ENCODE results near the gene LCP1. TPM values are rescaled to one million over a fixed set of nuclear protein-coding genes. Genes with fewer than 3 reads are reported as not detected.

The LCP1 gene
- total RNA-seq, 1 experiment from 2014 or later, result not detected

DNA sequence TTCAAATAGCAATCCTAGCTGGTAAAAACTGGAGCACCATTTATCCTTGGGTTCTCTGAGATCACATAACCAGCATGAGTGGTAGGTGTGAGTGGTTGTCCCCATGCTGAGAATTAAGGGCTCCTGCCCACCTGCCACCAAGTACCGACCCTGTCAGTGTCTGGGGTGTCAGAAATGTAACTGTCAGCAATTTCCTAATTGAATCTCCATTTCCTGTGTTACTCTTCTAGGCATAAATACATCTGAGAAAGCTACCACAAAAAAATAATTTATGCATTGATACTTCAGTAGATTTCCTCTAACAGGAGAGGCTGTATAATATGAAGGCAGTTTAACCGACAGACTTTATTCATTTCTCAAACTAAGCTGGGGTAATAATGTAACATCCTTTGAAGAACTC, 102.2 kb downstream of the LCP1 start:
- no peak for DNase-seq (ENCODE audit: low spot score)
- in situ Hi-C loops (cut with HindIII; ENCODE audit: low sequenced_read_pairs), result no loop called here

DNA sequence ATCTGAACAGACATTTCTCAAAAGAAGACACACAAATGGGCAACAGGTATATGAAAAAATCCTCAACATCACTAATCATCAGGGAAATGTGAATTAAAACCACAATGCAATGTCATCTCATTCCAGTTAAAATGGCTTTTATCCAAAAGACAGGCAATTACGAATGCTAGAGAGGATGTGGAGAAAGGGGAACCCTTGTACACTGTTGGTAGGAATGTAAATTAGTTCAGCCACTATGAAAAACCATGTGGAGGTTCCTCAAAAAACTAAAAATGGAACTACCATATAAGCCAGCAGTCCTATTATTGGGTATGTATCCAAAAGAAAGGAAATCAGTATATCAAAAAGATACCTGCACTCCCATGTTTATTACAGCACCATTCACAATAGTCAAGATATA, 104.7 kb downstream of the LCP1 start:
- DNase-seq (ENCODE audit: low spot score), result no peak
- in situ Hi-C loops (cut with HindIII; ENCODE audit: low sequenced_read_pairs), result no loop called here

DNA sequence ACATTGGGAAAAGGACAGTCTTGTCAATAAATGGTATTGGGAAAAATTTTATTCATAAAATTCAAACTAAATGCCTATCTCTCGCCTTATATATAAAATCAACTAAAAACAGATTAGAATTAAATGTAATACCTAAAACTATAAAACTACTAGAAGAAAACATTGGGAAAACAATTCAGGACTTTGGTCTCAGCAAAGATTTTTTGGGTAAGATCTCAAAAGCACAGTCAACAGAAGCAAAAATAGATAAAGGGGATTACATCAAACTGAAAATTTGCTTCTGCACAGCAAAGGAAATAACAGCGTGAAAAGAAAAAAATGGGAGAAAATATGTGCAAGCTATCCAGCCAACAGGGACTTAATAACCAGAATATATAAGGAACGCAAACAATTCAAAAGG, 105.2 kb downstream of the LCP1 start:
- no peak for DNase-seq (ENCODE audit: low spot score)
- in situ Hi-C loops (cut with HindIII; ENCODE audit: low sequenced_read_pairs), result no loop called here

Other genes starting within 250 kb of the LCP1 start
- gene ZC3H13, start 129.4 kb downstream of the LCP1 start, total RNA-seq (2014; rRNA removed; shearing (Covaris generic)), result 3.5 and 9.6 TPM in 2 replicates
- gene CPB2, start 77.1 kb downstream of the LCP1 start, total RNA-seq (2014; rRNA removed; shearing (Covaris generic)), result not detected in 2 replicates
- gene LRRC63, start 29.8 kb upstream of the LCP1 start, total RNA-seq (2014; rRNA removed; shearing (Covaris generic)), result not detected in 2 replicates
- not detected in 2 replicates for gene RUBCNL, start 205.1 kb upstream of the LCP1 start, total RNA-seq (2014; rRNA removed; shearing (Covaris generic))

Measured in G401 (cell line).